ENCODE measurements around the gene SLC25A21.
"Not testable (repeated sequence)": the region's sequence is repeated elsewhere in the genome, so short reads cannot be mapped to it uniquely, and the experiment has no call there.

The SLC25A21 gene

GRCh38 chr14:37036669-37037341 is 135.6 kb downstream of the SLC25A21 start:
- DNase-seq, result no peak

GRCh38 chr14:37035401-37035800 is 137.0 kb downstream of the SLC25A21 start:
- DNase-seq, result no peak

GRCh38 chr14:37034410-37035285 is 137.8 kb downstream of the SLC25A21 start:
- DNase-seq, result no peak

GRCh38 chr14:37032863-37033262 is 139.5 kb downstream of the SLC25A21 start:
- DNase-seq, result no peak

- no peak for DNase-seq
Observed at GRCh38 chr14:37027188-37027824, 145.1 kb downstream of the SLC25A21 start.

GRCh38 chr14:37023875-37024565 is 148.4 kb downstream of the SLC25A21 start:
- DNase-seq, result no peak

GRCh38 chr14:37021390-37021789 is 151.0 kb downstream of the SLC25A21 start:
- DNase-seq, result no peak

GRCh38 chr14:37019488-37019887 is 152.9 kb downstream of the SLC25A21 start:
- DNase-seq, result no peak

GRCh38 chr14:37018571-37019240 is 153.7 kb downstream of the SLC25A21 start:
- DNase-seq, result no peak

- DNase-seq, result no peak
Observed at GRCh38 chr14:37013078-37013477, 159.3 kb downstream of the SLC25A21 start.

- no peak for DNase-seq
Observed at GRCh38 chr14:36998686-36999085, 173.7 kb downstream of the SLC25A21 start.

- no peak for DNase-seq
Observed at GRCh38 chr14:36997843-36998242, 174.6 kb downstream of the SLC25A21 start.

GRCh38 chr14:36996857-36997590 is 175.4 kb downstream of the SLC25A21 start:
- DNase-seq, result no peak

GRCh38 chr14:36996133-36996856 is 176.1 kb downstream of the SLC25A21 start:
- DNase-seq, result no peak

GRCh38 chr14:36989806-36990205 is 182.6 kb downstream of the SLC25A21 start:
- no peak for DNase-seq

- no peak for DNase-seq
Observed at GRCh38 chr14:36988989-36989388, 183.4 kb downstream of the SLC25A21 start.

GRCh38 chr14:36988568-36988967 is 183.8 kb downstream of the SLC25A21 start:
- no peak for DNase-seq

GRCh38 chr14:36986407-36986806 is 186.0 kb downstream of the SLC25A21 start:
- DNase-seq, result no peak

- no peak for DNase-seq
Observed at GRCh38 chr14:36981832-36982529, 190.4 kb downstream of the SLC25A21 start.

- not testable (repeated sequence) for DNase-seq
Observed at GRCh38 chr14:36980413-36980812, 192.0 kb downstream of the SLC25A21 start.
